GM23338 (cell line): Measurements from ENCODE around the gene ALPL. TPM values are rescaled to one million over a fixed set of nuclear protein-coding genes. Genes with fewer than 3 reads are reported as not detected.

Experiments
- ATAC-seq: fragments of 200-7000 bp; cut with Tn5 transposase; 3 replicates; pipeline ENCODE4 v1.9.1; 2020
- DNase-seq: peaks from one replicate; pipeline ENCODE4 v3.0.0-alpha.2; 2015; ENCODE audit warnings: low spot score
- H2AFZ ChIP-seq: fragments of 200-600 bp; sonication (generic); 2 replicates; pipeline ENCODE4 v1.8.0; 2016; ENCODE audit warnings: antibody characterized with exemption, mild to moderate bottlenecking, moderate library complexity
- H3F3A ChIP-seq: fragments of 200-600 bp; sonication (generic); replicated peaks from 2 replicates; pipeline ENCODE4 v1.8.0; 2017; ENCODE audit warnings: antibody characterized with exemption, mixed run types, low read depth
- H3K27ac ChIP-seq: fragments of 200-600 bp; sonication (generic); 2 replicates; pipeline ENCODE4 v1.6.1; 2016; ENCODE audit warnings: low read depth
- H3K27me3 ChIP-seq: fragments of 200-600 bp; sonication (generic); 2 replicates; pipeline ENCODE4 v1.8.0; 2016; ENCODE audit warnings: mild to moderate bottlenecking, mixed run types, moderate library complexity; ENCODE audit not compliant: insufficient read depth
- H3K36me3 ChIP-seq: fragments of 200-600 bp; sonication (generic); 2 replicates; pipeline ENCODE4 v1.8.0; 2016; ENCODE audit warnings: mild to moderate bottlenecking; ENCODE audit not compliant: insufficient read depth
- H3K4me1 ChIP-seq: fragments of 200-600 bp; sonication (generic); 2 replicates; pipeline ENCODE4 v1.8.0; 2016; ENCODE audit warnings: mild to moderate bottlenecking, moderate library complexity; ENCODE audit not compliant: insufficient read depth
- H3K4me2 ChIP-seq: fragments of 200-600 bp; sonication (generic); 2 replicates; pipeline ENCODE4 v1.7.1; 2017; ENCODE audit warnings: mixed run types
- H3K4me3 ChIP-seq: fragments of 200-600 bp; sonication (generic); 2 replicates; pipeline ENCODE4 v1.6.1; 2016; ENCODE audit warnings: mixed run types
- H3K79me2 ChIP-seq: fragments of 200-600 bp; sonication (generic); replicated peaks from 2 replicates; pipeline ENCODE4 v1.8.0; 2017; ENCODE audit warnings: mild to moderate bottlenecking; ENCODE audit not compliant: insufficient read depth
- H3K9me2 ChIP-seq: fragments of 200-600 bp; sonication (generic); 2 replicates; pipeline ENCODE4 v1.8.0; 2017; ENCODE audit not compliant: insufficient read depth
- H4K20me1 ChIP-seq: fragments of 200-600 bp; sonication (generic); replicated peaks from 2 replicates; pipeline ENCODE4 v1.8.0; 2017; ENCODE audit warnings: mild to moderate bottlenecking; ENCODE audit not compliant: insufficient read depth
- H3K27ac Mint-ChIP-seq: 2 replicates; pipeline ENCODE4 v1.8.0; 2020; ENCODE audit warnings: inconsistent platforms, mild to moderate bottlenecking, moderate library complexity, mixed read lengths
- H3K27me3 Mint-ChIP-seq: 3 replicates; pipeline ENCODE4 v1.8.0; 2022; ENCODE audit warnings: low read depth, mild to moderate bottlenecking, moderate library complexity, mixed read lengths, inconsistent platforms; ENCODE audit not compliant: insufficient read depth, poor library complexity
- H3K36me3 Mint-ChIP-seq: 3 replicates; pipeline ENCODE4 v1.8.0; 2021; ENCODE audit warnings: low read depth, mild to moderate bottlenecking, inconsistent platforms, moderate library complexity, mixed read lengths
- H3K4me1 Mint-ChIP-seq: 3 replicates; pipeline ENCODE4 v1.8.0; 2020; ENCODE audit warnings: mild to moderate bottlenecking, inconsistent platforms, mixed read lengths
- H3K4me3 Mint-ChIP-seq: 3 replicates; pipeline ENCODE4 v1.8.0; 2021; ENCODE audit warnings: moderate library complexity, mild to moderate bottlenecking, inconsistent platforms, mixed read lengths
- H3K9me3 Mint-ChIP-seq: 3 replicates; pipeline ENCODE4 v1.8.0; 2020; ENCODE audit warnings: moderate library complexity, mild to moderate bottlenecking, inconsistent platforms, mixed read lengths
- CREB1 ChIP-seq: fragments of 250-450 bp; sonication (Bioruptor Pico); IDR thresholded peaks from 2 replicates; pipeline ENCODE4 v1.5.0; 2020; ENCODE audit warnings: low read depth, mild to moderate bottlenecking, moderate library complexity
- EZH2phosphoT487 ChIP-seq: fragments of 200-600 bp; sonication (generic); IDR thresholded peaks from one replicate; pipeline ENCODE4 v1.8.1; 2018; ENCODE audit warnings: antibody characterized with exemption; ENCODE audit not compliant: unreplicated experiment
- NANOG ChIP-seq: IDR thresholded peaks from 2 replicates; pipeline ENCODE4 v1.6.1; 2016; ENCODE audit warnings: antibody characterized with exemption, borderline replicate concordance
- polyA plus RNA-seq: library from polyadenylated mRNA; unstranded; fragments of >200 nt; fragmentation: Nextera tagmentation; extraction: Ambion mirVana; gene quantifications from 2 replicates; pipeline ENCODE4 v1.2.1, GENCODE V29; 2016
- total RNA-seq: library from RNA; depleted of rRNA; stranded (reverse); fragments of >200 nt; shearing (Covaris generic); gene quantifications from 2 replicates; pipeline ENCODE4 v1.2.3, GENCODE V29; 2014
- TF ChIP-seq, protein P1 (sequence below): fragments of 250-450 bp; sonication (Bioruptor Pico); IDR thresholded peaks from 2 replicates; pipeline ENCODE4 v1.5.0; 2020; ENCODE audit warnings: mild to moderate bottlenecking, moderate library complexity
- TF ChIP-seq, protein P2 (sequence below): IDR thresholded peaks from 2 replicates; pipeline ENCODE4 v1.6.1; 2016; ENCODE audit warnings: antibody characterized with exemption

Gene ALPL
- total and polyA plus RNA-seq, 2 experiments from 2014 or later: 116 to 187 TPM

GRCh38 chr1:21619375-21619947, 110.2 kb downstream of the ALPL start:
- Mint-ChIP-seq H3K27me3 (peaks cover 28% of the 10 kb centered on the region), H3K36me3 (no peaks in the 10 kb centered on the region; the same call in 2 of the 3 replicates), H3K9me3 (no peaks in the 10 kb centered on the region; the same call in 2 of the 3 replicates), H3K4me3 (peak overlapping the region; percentile 53; the same call in 2 of the 3 replicates), H3K4me1 (peaks cover 26% of the 10 kb centered on the region), H3K27ac (no peak overlapping the region)
- H3K36me3 ChIP-seq: no peaks in the 10 kb centered on the region
- H3K79me2 ChIP-seq: no peaks in the 10 kb centered on the region
- peak overlapping the region; percentile 40; the same call in 1 of the 2 replicates for H3K4me3 ChIP-seq
- H3K4me1 ChIP-seq: peaks cover 16% of the 10 kb centered on the region
- H3K27ac ChIP-seq: no peak overlapping the region
- TF ChIP-seq CREB1 (CRISPR knock-in tag) (no peak), EZH2phosphoT487 (no peak), NANOG (no peak)
- TF ChIP-seq, protein P1, sequence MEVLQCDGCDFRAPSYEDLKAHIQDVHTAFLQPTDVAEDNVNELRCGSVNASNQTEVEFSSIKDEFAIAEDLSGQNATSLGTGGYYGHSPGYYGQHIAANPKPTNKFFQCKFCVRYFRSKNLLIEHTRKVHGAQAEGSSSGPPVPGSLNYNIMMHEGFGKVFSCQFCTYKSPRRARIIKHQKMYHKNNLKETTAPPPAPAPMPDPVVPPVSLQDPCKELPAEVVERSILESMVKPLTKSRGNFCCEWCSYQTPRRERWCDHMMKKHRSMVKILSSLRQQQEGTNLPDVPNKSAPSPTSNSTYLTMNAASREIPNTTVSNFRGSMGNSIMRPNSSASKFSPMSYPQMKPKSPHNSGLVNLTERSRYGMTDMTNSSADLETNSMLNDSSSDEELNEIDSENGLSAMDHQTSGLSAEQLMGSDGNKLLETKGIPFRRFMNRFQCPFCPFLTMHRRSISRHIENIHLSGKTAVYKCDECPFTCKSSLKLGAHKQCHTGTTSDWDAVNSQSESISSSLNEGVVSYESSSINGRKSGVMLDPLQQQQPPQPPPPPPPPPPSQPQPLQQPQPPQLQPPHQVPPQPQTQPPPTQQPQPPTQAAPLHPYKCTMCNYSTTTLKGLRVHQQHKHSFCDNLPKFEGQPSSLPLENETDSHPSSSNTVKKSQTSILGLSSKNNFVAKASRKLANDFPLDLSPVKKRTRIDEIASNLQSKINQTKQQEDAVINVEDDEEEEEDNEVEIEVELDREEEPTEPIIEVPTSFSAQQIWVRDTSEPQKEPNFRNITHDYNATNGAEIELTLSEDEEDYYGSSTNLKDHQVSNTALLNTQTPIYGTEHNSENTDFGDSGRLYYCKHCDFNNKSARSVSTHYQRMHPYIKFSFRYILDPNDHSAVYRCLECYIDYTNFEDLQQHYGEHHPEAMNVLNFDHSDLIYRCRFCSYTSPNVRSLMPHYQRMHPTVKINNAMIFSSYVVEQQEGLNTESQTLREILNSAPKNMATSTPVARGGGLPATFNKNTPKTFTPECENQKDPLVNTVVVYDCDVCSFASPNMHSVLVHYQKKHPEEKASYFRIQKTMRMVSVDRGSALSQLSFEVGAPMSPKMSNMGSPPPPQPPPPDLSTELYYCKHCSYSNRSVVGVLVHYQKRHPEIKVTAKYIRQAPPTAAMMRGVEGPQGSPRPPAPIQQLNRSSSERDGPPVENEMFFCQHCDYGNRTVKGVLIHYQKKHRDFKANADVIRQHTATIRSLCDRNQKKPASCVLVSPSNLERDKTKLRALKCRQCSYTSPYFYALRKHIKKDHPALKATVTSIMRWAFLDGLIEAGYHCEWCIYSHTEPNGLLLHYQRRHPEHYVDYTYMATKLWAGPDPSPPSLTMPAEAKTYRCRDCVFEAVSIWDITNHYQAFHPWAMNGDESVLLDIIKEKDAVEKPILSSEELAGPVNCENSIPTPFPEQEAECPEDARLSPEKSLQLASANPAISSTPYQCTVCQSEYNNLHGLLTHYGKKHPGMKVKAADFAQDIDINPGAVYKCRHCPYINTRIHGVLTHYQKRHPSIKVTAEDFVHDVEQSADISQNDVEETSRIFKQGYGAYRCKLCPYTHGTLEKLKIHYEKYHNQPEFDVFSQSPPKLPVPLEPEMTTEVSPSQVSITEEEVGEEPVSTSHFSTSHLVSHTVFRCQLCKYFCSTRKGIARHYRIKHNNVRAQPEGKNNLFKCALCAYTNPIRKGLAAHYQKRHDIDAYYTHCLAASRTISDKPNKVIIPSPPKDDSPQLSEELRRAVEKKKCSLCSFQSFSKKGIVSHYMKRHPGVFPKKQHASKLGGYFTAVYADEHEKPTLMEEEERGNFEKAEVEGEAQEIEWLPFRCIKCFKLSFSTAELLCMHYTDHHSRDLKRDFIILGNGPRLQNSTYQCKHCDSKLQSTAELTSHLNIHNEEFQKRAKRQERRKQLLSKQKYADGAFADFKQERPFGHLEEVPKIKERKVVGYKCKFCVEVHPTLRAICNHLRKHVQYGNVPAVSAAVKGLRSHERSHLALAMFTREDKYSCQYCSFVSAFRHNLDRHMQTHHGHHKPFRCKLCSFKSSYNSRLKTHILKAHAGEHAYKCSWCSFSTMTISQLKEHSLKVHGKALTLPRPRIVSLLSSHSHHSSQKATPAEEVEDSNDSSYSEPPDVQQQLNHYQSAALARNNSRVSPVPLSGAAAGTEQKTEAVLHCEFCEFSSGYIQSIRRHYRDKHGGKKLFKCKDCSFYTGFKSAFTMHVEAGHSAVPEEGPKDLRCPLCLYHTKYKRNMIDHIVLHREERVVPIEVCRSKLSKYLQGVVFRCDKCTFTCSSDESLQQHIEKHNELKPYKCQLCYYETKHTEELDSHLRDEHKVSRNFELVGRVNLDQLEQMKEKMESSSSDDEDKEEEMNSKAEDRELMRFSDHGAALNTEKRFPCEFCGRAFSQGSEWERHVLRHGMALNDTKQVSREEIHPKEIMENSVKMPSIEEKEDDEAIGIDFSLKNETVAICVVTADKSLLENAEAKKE (CRISPR knock-in tag): no peak
- TF ChIP-seq, protein P2, sequence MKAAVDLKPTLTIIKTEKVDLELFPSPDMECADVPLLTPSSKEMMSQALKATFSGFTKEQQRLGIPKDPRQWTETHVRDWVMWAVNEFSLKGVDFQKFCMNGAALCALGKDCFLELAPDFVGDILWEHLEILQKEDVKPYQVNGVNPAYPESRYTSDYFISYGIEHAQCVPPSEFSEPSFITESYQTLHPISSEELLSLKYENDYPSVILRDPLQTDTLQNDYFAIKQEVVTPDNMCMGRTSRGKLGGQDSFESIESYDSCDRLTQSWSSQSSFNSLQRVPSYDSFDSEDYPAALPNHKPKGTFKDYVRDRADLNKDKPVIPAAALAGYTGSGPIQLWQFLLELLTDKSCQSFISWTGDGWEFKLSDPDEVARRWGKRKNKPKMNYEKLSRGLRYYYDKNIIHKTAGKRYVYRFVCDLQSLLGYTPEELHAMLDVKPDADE: no peak
- H3K27me3 ChIP-seq: peaks cover 11% of the 10 kb centered on the region
- DNase-seq (no peak), ATAC-seq (peak; percentile 6; the same call in 2 of the 3 replicates)
- H4K20me1 ChIP-seq: no peaks in the 10 kb centered on the region; the same call in 1 of the 2 replicates
- H3F3A ChIP-seq: peaks cover 4% of the 10 kb centered on the region; the same call in 1 of the 2 replicates
- H2AFZ ChIP-seq: peak overlapping the region; percentile 80
- peak overlapping the region; percentile 72; the same call in 1 of the 2 replicates for H3K4me2 ChIP-seq
- no peaks in the 10 kb centered on the region for H3K9me2 ChIP-seq
